ENCODE results near the gene PIEZO2. TPM values are rescaled to one million over a fixed set of nuclear protein-coding genes. Genes with fewer than 3 reads are reported as not detected.

Gene PIEZO2
- polyA plus RNA-seq, 1 donor (not counting 4 experiments of a cell fraction or from before 2014, with no cell fraction given): not detected

- DNase-seq (ENCODE audit: low read depth, low spot score) (no peak), FAIRE-seq (no peak)
- no peaks in the 10 kb centered on the region for H3K4me1 ChIP-seq (ENCODE audit: control insufficient read depth, extremely low read depth, insufficient read depth, low read length)
- H3K4me3 ChIP-seq (ENCODE audit: control insufficient read depth in 2 of 3, extremely low read depth in 1 of 3, insufficient read depth in 2 of 3, low read depth in 1 of 3, low read length in 3 of 3): no peak overlapping the region
- no peak overlapping the region for H3K9ac ChIP-seq (ENCODE audit: control insufficient read depth, extremely low read depth, insufficient read depth, low read length)
- no peak overlapping the region for H3K27ac ChIP-seq (ENCODE audit: control insufficient read depth, insufficient read depth, low read length)
- no peaks in the 10 kb centered on the region for H3K36me3 ChIP-seq (ENCODE audit: control insufficient read depth in 2 of 2, extremely low read depth in 1 of 2, insufficient read depth in 2 of 2, low read length in 2 of 2)
- H3K9me3 ChIP-seq (ENCODE audit: control insufficient read depth, low read depth, low read length): no peaks in the 10 kb centered on the region
- no peaks in the 10 kb centered on the region for H3K79me2 ChIP-seq (ENCODE audit: control insufficient read depth, insufficient read depth, low read length)
- no peak overlapping the region for H3K4me2 ChIP-seq (ENCODE audit: control insufficient read depth, extremely low read depth, insufficient read depth, low read depth, low read length)
- no peaks in the 10 kb centered on the region for H3K27me3 ChIP-seq (ENCODE audit: control insufficient read depth, extremely low read depth, insufficient read depth, low read length)
- H3K9me1 ChIP-seq (ENCODE audit: control insufficient read depth, extremely low read depth, insufficient read depth, low read length): no peaks in the 10 kb centered on the region
- no peak for TF ChIP-seq CTCF (optimal IDR thresholded peaks at IDR 0.05 in 1 of 3, IDR thresholded peaks at IDR 0.05 in 1 of 3, conservative IDR thresholded peaks at IDR 0.05 in 1 of 3; ENCODE audit: extremely low read depth in 1 of 3, insufficient read depth in 2 of 3, low read length in 3 of 3)
- TF ChIP-seq EZH2 (IDR thresholded peaks at IDR 0.05; ENCODE audit: low read length): no peak
- dilution Hi-C loops (cut with MboI; ENCODE audit: extremely low pct_ligation_motif_present, low sequenced_read_pairs): no loop called here
- no peaks in the 10 kb centered on the region for H4K20me1 ChIP-seq (ENCODE audit: control insufficient read depth, extremely low read depth, insufficient read depth, low read length)
- no peak overlapping the region for H2AFZ ChIP-seq (ENCODE audit: control insufficient read depth, low read length)
These were observed 255.6 kb downstream of the PIEZO2 start for GRCh38 chr18:10893761-10894160.

GRCh38 chr18:10893196-10893595, 256.2 kb downstream of the PIEZO2 start:
- H3K9me1 ChIP-seq (ENCODE audit: control insufficient read depth, extremely low read depth, insufficient read depth, low read length): no peaks in the 10 kb centered on the region
- FAIRE-seq (no peak), DNase-seq (ENCODE audit: low read depth, low spot score) (no peak)
- H3K9me3 ChIP-seq (ENCODE audit: control insufficient read depth, low read depth, low read length): no peaks in the 10 kb centered on the region
- H3K27ac ChIP-seq (ENCODE audit: control insufficient read depth, insufficient read depth, low read length): no peak overlapping the region
- no peak overlapping the region for H3K9ac ChIP-seq (ENCODE audit: control insufficient read depth, extremely low read depth, insufficient read depth, low read length)
- H3K4me2 ChIP-seq (ENCODE audit: control insufficient read depth, extremely low read depth, insufficient read depth, low read depth, low read length): no peak overlapping the region
- no peaks in the 10 kb centered on the region for H3K36me3 ChIP-seq (ENCODE audit: control insufficient read depth in 2 of 2, extremely low read depth in 1 of 2, insufficient read depth in 2 of 2, low read length in 2 of 2)
- dilution Hi-C loops (cut with MboI; ENCODE audit: extremely low pct_ligation_motif_present, low sequenced_read_pairs): no loop called here
- no peak overlapping the region for H2AFZ ChIP-seq (ENCODE audit: control insufficient read depth, low read length)
- TF ChIP-seq EZH2 (IDR thresholded peaks at IDR 0.05; ENCODE audit: low read length) (no peak), CTCF (optimal IDR thresholded peaks at IDR 0.05 in 1 of 3, IDR thresholded peaks at IDR 0.05 in 1 of 3, conservative IDR thresholded peaks at IDR 0.05 in 1 of 3; ENCODE audit: extremely low read depth in 1 of 3, insufficient read depth in 2 of 3, low read length in 3 of 3) (no peak)
- no peaks in the 10 kb centered on the region for H3K4me1 ChIP-seq (ENCODE audit: control insufficient read depth, extremely low read depth, insufficient read depth, low read length)
- H3K27me3 ChIP-seq (ENCODE audit: control insufficient read depth, extremely low read depth, insufficient read depth, low read length): no peaks in the 10 kb centered on the region
- no peaks in the 10 kb centered on the region for H4K20me1 ChIP-seq (ENCODE audit: control insufficient read depth, extremely low read depth, insufficient read depth, low read length)
- no peak overlapping the region for H3K4me3 ChIP-seq (ENCODE audit: control insufficient read depth in 2 of 3, extremely low read depth in 1 of 3, insufficient read depth in 2 of 3, low read depth in 1 of 3, low read length in 3 of 3)
- no peaks in the 10 kb centered on the region for H3K79me2 ChIP-seq (ENCODE audit: control insufficient read depth, insufficient read depth, low read length)

All from keratinocyte (primary cell).